K562 (cell line): ENCODE results near the gene FASTK.

Experiments used
- ATF6 ChIP-seq: sonication (generic); formaldehyde crosslinking; IDR thresholded peaks from 2 replicates; pipeline ENCODE4 v1.4.0; 2020; ENCODE audit warnings: mild to moderate bottlenecking, missing genetic modification reagents
- DPF2 ChIP-seq: fragments of 450-650 bp; IDR thresholded peaks from 2 replicates; pipeline ENCODE4 v1.6.1; 2016
- ESRRA ChIP-seq: fragments of 450-650 bp; IDR thresholded peaks from 2 replicates; pipeline ENCODE4 v1.6.1; 2014; ENCODE audit warnings: low read depth, mild to moderate bottlenecking, moderate library complexity, borderline replicate concordance
- FOXO4 ChIP-seq: fragments of 450-650 bp; formaldehyde crosslinking; IDR thresholded peaks from 2 replicates; pipeline ENCODE4 v1.4.0; 2020; ENCODE audit warnings: mild to moderate bottlenecking, moderate library complexity
- FOXP1 ChIP-seq: sonication (generic); formaldehyde crosslinking; IDR thresholded peaks from 2 replicates; pipeline ENCODE4 v1.8.0; 2022; ENCODE audit warnings: mild to moderate bottlenecking, missing genetic modification reagents
- GABPB1 ChIP-seq: sonication (generic); formaldehyde crosslinking; IDR thresholded peaks from 2 replicates; pipeline ENCODE4 v1.8.0; 2022; ENCODE audit warnings: mild to moderate bottlenecking, missing genetic modification reagents
- MAFG ChIP-seq: fragments of 450-650 bp; conservative IDR thresholded peaks from 2 replicates; pipeline ENCODE4 v1.6.1; 2016; ENCODE audit warnings: missing genetic modification characterization, missing compliant biosample characterization
- MXI1 ChIP-seq: IDR thresholded peaks from 2 replicates; pipeline ENCODE4 v1.6.1; 2011; ENCODE audit warnings: low read depth, mild to moderate bottlenecking, improper control_type of control experiment, low read length
- NR1H2 ChIP-seq: sonication (generic); formaldehyde crosslinking; IDR thresholded peaks from 2 replicates; pipeline ENCODE4 v1.4.0; 2020; ENCODE audit warnings: mild to moderate bottlenecking, missing genetic modification reagents
- TF ChIP-seq, protein P1 (sequence below), 3 experiments: IDR thresholded peaks in 2 of 3; conservative IDR thresholded peaks in 1 of 3; 2 replicates each; pipeline ENCODE4 v1.5.1; 2011 to 2012; ENCODE audit warnings: low read length in 3 of 3, mild to moderate bottlenecking in 3 of 3, control low read depth in 2 of 3, improper control_type of control experiment in 1 of 3, inconsistent platforms in 1 of 3, low read depth in 1 of 3, mixed read lengths in 1 of 3, moderate library complexity in 1 of 3; ENCODE audit not compliant: insufficient read depth in 2 of 3
- TF ChIP-seq, protein P2 (sequence below): fragments of 450-650 bp; IDR thresholded peaks from 2 replicates; pipeline ENCODE4 v1.6.1; 2018; ENCODE audit warnings: mild to moderate bottlenecking, low read depth; ENCODE audit not compliant: partially characterized antibody
- TF ChIP-seq, protein P3 (sequence below): sonication (generic); formaldehyde crosslinking; IDR thresholded peaks from 2 replicates; pipeline ENCODE4 v1.5.0; 2020; ENCODE audit warnings: missing genetic modification reagents

DNA sequence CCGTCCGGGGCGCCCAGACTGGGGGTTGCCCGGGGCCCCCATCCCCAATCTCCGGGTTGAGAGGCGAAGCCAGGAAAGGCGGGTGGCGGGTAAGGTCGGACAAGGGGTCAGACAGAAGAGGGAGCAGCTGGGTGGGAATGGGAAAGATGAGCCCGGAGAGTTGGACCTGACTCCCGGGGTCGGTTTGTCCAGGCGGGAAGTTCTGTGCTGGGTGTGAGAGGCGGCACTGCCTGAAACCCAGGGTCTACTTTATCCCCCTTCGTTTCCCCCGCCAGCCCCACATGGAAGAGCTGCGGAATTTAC, 20.5 kb downstream of the FASTK start:
- TF ChIP-seq ATF6 = no peak
- no peak for TF ChIP-seq FOXP1 (CRISPR knock-in tag)
- no peak for TF ChIP-seq GABPB1 (CRISPR knock-in tag)
- TF ChIP-seq FOXO4 (CRISPR knock-in tag) = no peak
- no peak for TF ChIP-seq NR1H2 (CRISPR knock-in tag)
- no peak for TF ChIP-seq ESRRA
- TF ChIP-seq, protein P1, sequence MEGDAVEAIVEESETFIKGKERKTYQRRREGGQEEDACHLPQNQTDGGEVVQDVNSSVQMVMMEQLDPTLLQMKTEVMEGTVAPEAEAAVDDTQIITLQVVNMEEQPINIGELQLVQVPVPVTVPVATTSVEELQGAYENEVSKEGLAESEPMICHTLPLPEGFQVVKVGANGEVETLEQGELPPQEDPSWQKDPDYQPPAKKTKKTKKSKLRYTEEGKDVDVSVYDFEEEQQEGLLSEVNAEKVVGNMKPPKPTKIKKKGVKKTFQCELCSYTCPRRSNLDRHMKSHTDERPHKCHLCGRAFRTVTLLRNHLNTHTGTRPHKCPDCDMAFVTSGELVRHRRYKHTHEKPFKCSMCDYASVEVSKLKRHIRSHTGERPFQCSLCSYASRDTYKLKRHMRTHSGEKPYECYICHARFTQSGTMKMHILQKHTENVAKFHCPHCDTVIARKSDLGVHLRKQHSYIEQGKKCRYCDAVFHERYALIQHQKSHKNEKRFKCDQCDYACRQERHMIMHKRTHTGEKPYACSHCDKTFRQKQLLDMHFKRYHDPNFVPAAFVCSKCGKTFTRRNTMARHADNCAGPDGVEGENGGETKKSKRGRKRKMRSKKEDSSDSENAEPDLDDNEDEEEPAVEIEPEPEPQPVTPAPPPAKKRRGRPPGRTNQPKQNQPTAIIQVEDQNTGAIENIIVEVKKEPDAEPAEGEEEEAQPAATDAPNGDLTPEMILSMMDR (IDR thresholded peaks at IDR 0.05 in 2 of 3, conservative IDR thresholded peaks at IDR 0.05 in 1 of 3; ENCODE audit: insufficient read depth in 2 of 3, low read depth in 1 of 3, low read length in 3 of 3) = no peak
- no peak for TF ChIP-seq MAFG (tag)
- no peak for TF ChIP-seq MXI1
- TF ChIP-seq, protein P2, sequence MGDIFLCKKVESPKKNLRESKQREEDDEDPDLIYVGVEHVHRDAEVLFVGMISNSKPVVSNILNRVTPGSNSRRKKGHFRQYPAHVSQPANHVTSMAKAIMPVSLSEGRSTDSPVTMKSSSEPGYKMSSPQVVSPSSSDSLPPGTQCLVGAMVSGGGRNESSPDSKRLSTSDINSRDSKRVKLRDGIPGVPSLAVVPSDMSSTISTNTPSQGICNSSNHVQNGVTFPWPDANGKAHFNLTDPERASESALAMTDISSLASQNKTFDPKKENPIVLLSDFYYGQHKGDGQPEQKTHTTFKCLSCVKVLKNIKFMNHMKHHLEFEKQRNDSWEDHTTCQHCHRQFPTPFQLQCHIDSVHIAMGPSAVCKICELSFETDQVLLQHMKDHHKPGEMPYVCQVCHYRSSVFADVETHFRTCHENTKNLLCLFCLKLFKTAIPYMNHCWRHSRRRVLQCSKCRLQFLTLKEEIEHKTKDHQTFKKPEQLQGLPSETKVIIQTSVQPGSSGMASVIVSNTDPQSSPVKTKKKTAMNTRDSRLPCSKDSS = no peak
- 0 out of 2 replicates have a peak, but pooled peaks have one; percentile 34 for TF ChIP-seq DPF2
- TF ChIP-seq, protein P3, sequence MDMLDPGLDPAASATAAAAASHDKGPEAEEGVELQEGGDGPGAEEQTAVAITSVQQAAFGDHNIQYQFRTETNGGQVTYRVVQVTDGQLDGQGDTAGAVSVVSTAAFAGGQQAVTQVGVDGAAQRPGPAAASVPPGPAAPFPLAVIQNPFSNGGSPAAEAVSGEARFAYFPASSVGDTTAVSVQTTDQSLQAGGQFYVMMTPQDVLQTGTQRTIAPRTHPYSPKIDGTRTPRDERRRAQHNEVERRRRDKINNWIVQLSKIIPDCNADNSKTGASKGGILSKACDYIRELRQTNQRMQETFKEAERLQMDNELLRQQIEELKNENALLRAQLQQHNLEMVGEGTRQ = no peak
